NT2/D1 (cell line): Measurements from ENCODE around the gene IMMP2L.

Experiments used
- DNase-seq: peaks from one replicate; pipeline ENCODE4 v3.0.0-alpha.2; 2011; ENCODE audit warnings: low read depth, low spot score
- H3K27me3 ChIP-seq: 2 replicates; pipeline ENCODE4 v1.6.0; 2011; ENCODE audit warnings: mild to moderate bottlenecking; ENCODE audit not compliant: insufficient read length, insufficient read depth
- H3K36me3 ChIP-seq: 2 replicates; pipeline ENCODE4 v1.6.1; 2011; ENCODE audit warnings: mild to moderate bottlenecking, low read length, mixed read lengths; ENCODE audit not compliant: insufficient read depth, insufficient read length
- H3K4me1 ChIP-seq: 2 replicates; pipeline ENCODE4 v1.5.1; 2011; ENCODE audit not compliant: insufficient read depth, insufficient read length
- H3K4me3 ChIP-seq: 2 replicates; pipeline ENCODE4 v1.5.1; 2011; ENCODE audit warnings: low read depth; ENCODE audit not compliant: insufficient read length
- H3K9ac ChIP-seq: 2 replicates; pipeline ENCODE4 v1.6.0; 2011; ENCODE audit warnings: low read depth; ENCODE audit not compliant: insufficient read length
- H3K9me3 ChIP-seq: 2 replicates; pipeline ENCODE4 v1.5.1; 2011; ENCODE audit warnings: mild to moderate bottlenecking, low read length; ENCODE audit not compliant: insufficient read depth
- SUZ12 ChIP-seq: IDR thresholded peaks from 2 replicates; pipeline ENCODE4 v1.6.1; 2011; ENCODE audit not compliant: insufficient read length, insufficient read depth; ENCODE audit errors: extremely low read depth
- YY1 ChIP-seq: IDR thresholded peaks from 2 replicates; pipeline ENCODE4 v1.6.1; 2011; ENCODE audit not compliant: insufficient read length, insufficient read depth
- ZNF274 ChIP-seq: IDR thresholded peaks from 2 replicates; pipeline ENCODE4 v1.6.1; 2011; ENCODE audit warnings: mild to moderate bottlenecking, low read depth, low read length

IMMP2L gene

DNA sequence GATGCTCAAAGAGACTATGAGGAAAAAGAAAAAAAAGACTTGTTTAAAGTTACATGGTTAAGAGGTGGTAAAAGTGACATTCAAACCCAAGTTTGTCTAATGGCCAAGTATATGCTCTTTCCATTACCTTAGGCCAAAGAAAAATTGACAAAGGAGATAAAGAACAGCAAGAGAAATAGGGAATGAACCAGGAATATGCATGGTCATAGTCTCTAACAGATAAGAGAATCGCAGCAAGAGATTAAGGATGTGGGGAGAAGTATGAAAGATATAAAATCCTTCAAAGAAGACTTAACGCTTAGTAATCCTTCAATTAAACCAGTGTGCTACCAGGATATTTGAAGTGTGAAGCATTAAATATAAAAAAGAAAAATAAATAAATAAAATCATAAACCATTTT is 494.6 kb downstream of the IMMP2L start:
- Histone ChIP-seq H3K9ac (no peak overlapping the region), H3K4me1 (no peaks in the 10 kb centered on the region), H3K27me3 (no peaks in the 10 kb centered on the region), H3K4me3 (no peak overlapping the region), H3K36me3 (no peaks in the 10 kb centered on the region), H3K9me3 (peaks cover 7% of the 10 kb centered on the region; the same call in 1 of the 2 replicates)
- DNase-seq, result no peak
- TF ChIP-seq YY1 (no peak), SUZ12 (no peak), ZNF274 (no peak)

DNA sequence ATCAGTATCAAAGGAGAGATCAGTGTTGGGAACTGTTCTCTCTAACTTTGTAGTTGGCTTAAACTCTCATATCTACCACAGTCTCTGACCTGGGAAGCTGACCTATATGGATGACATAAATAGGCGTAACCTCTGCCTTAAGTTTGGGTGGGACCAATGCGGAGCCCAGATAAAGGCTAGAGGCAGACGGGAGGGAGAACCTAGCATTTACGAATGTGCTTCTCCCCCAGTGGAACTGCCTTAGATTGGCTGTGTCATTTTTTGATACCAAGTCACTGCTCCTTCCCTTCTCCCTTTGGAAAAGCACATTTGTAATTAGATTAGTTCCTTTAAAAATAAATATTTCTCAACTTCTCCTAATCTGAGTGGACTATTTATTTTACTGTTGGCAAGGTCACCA is 495.0 kb downstream of the IMMP2L start:
- Histone ChIP-seq H3K36me3 (no peaks in the 10 kb centered on the region), H3K9ac (no peak overlapping the region), H3K4me3 (no peak overlapping the region), H3K9me3 (peaks cover 11% of the 10 kb centered on the region; the same call in 1 of the 2 replicates), H3K4me1 (no peaks in the 10 kb centered on the region), H3K27me3 (no peaks in the 10 kb centered on the region)
- TF ChIP-seq ZNF274, result no peak
- TF ChIP-seq SUZ12, result no peak
- TF ChIP-seq YY1, result no peak
- DNase-seq, result no peak

DNA sequence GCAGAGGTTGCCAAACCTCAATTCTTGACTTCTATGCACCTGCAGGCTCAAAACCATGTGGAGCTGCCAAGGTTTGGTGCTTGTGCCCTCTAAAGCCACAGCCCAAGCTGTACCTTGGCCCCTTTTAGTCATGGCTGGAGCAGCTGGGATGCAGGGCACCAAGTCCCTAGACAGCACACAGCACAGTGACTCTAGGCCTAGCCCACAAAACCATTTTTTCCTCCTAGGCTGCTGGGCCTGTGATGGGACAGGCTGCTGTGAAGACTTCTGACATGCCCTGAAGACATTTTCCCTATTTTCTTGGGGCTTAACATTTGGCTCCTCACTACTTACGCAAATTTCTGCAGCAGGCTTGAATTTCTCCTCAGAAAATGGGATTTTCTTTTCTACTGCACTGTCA is 499.1 kb downstream of the IMMP2L start:
- Histone ChIP-seq H3K4me1 (no peaks in the 10 kb centered on the region), H3K9me3 (peaks cover 11% of the 10 kb centered on the region; the same call in 1 of the 2 replicates)
- DNase-seq, result no peak

GRCh38 chr7:111059833-111060232 is 502.5 kb downstream of the IMMP2L start:
- Histone ChIP-seq H3K4me3 (no peak overlapping the region), H3K27me3 (no peaks in the 10 kb centered on the region), H3K36me3 (no peaks in the 10 kb centered on the region), H3K4me1 (no peaks in the 10 kb centered on the region), H3K9me3 (peaks cover 11% of the 10 kb centered on the region; the same call in 1 of the 2 replicates), H3K9ac (no peak overlapping the region)
- TF ChIP-seq ZNF274 (no peak), SUZ12 (no peak), YY1 (no peak)
- no peak for DNase-seq

More for the DNA sequence above, 499.1 kb downstream of the IMMP2L start:
- no peak overlapping the region for H3K9ac ChIP-seq
- H3K4me3 ChIP-seq, result no peak overlapping the region
- no peaks in the 10 kb centered on the region for H3K36me3 ChIP-seq
- TF ChIP-seq YY1 (no peak), SUZ12 (no peak), ZNF274 (no peak)
- H3K27me3 ChIP-seq, result no peaks in the 10 kb centered on the region

GRCh38 chr7:111057066-111057465 is 505.2 kb downstream of the IMMP2L start:
- Histone ChIP-seq H3K4me1 (no peaks in the 10 kb centered on the region), H3K4me3 (no peak overlapping the region), H3K36me3 (no peaks in the 10 kb centered on the region), H3K9ac (no peak overlapping the region), H3K9me3 (no peaks in the 10 kb centered on the region), H3K27me3 (no peaks in the 10 kb centered on the region)
- TF ChIP-seq SUZ12, result no peak
- no peak for TF ChIP-seq ZNF274
- no peak for TF ChIP-seq YY1
- no peak for DNase-seq

- Histone ChIP-seq H3K9ac (no peak overlapping the region), H3K36me3 (no peaks in the 10 kb centered on the region), H3K4me3 (no peak overlapping the region), H3K9me3 (no peaks in the 10 kb centered on the region), H3K27me3 (no peaks in the 10 kb centered on the region), H3K4me1 (no peaks in the 10 kb centered on the region)
- no peak for TF ChIP-seq SUZ12
- TF ChIP-seq YY1, result no peak
- TF ChIP-seq ZNF274, result no peak
- no peak for DNase-seq
Measured at GRCh38 chr7:111056371-111056770, 505.9 kb downstream of the IMMP2L start.

- Histone ChIP-seq H3K36me3 (no peaks in the 10 kb centered on the region), H3K9ac (no peak overlapping the region), H3K4me1 (peaks cover 2% of the 10 kb centered on the region), H3K4me3 (no peak overlapping the region), H3K27me3 (no peaks in the 10 kb centered on the region), H3K9me3 (no peaks in the 10 kb centered on the region)
- TF ChIP-seq YY1 (no peak), SUZ12 (no peak), ZNF274 (no peak)
- no peak for DNase-seq
Measured at GRCh38 chr7:111053035-111053434, 509.3 kb downstream of the IMMP2L start.
